Mucosa of descending colon (tissue), 3 donors: ENCODE results near the gene CCDC3. TPM values are rescaled to one million over a fixed set of nuclear protein-coding genes. Genes with fewer than 3 reads are reported as not detected.

Experiments
- ATAC-seq: fragments of 200-7000 bp; cut with Tn5 transposase; one replicate; pipeline ENCODE4 v1.9.1; 2020; ENCODE audit warnings: mild to moderate bottlenecking, moderate library complexity
- DNase-seq, 3 donors: peaks; one replicate each; pipeline ENCODE4 v3.0.0-alpha.2; 2020
- H3K36me3 ChIP-seq: fragments of 200-600 bp; one replicate; pipeline ENCODE4 v1.8.0; 2021; ENCODE audit warnings: low read depth, mild to moderate bottlenecking
- H3K4me1 ChIP-seq: fragments of 200-600 bp; one replicate; pipeline ENCODE4 v1.8.0; 2021; ENCODE audit warnings: low read depth, mild to moderate bottlenecking
- H3K4me3 ChIP-seq: fragments of 200-600 bp; one replicate; pipeline ENCODE4 v1.8.0; 2021; ENCODE audit warnings: mild to moderate bottlenecking
- H3K9me3 ChIP-seq: fragments of 200-600 bp; one replicate; pipeline ENCODE4 v1.8.0; 2021; ENCODE audit warnings: mild to moderate bottlenecking
- intact Hi-C, 2 donors: fragments of 100-400 bp; cut with DNase I in 1 of 2; cut with micrococcal nuclease in 1 of 2; formaldehyde crosslinking; loops; one replicate each; pipeline versions ENCODE4 v1.11.0 to v1.11.1; 2022; cut with DNase I, micrococcal nuclease
- total RNA-seq, 3 donors: library from RNA; stranded (reverse); fragmentation: NEBNext Ultra II Directional in 2 of 3; extraction: Animal tissue kit (Norgen Biotek cat#: 25700) in 2 of 3; gene quantifications; one replicate each; pipeline versions ENCODE4 v1.2.1 to v1.2.4, GENCODE V29; 2021 to 2023
- TF ChIP-seq, protein P1 (sequence below): fragments of 200-600 bp; IDR thresholded peaks from one replicate; pipeline ENCODE4 v1.8.0; 2022; ENCODE audit warnings: antibody characterized with exemption, mild to moderate bottlenecking
- donor health status: DM: no; HTN: no; CAD: no; lungs with moderate emphysema.
- donor health status: DM: no; HTN: no; CAD: no.
- donor health status: DM: no; HTN: yes; CAD: no.

Gene CCDC3
- total RNA-seq, 3 donors from 2014 or later = 0.84 to 3.3 (median 2.3) TPM

DNA sequence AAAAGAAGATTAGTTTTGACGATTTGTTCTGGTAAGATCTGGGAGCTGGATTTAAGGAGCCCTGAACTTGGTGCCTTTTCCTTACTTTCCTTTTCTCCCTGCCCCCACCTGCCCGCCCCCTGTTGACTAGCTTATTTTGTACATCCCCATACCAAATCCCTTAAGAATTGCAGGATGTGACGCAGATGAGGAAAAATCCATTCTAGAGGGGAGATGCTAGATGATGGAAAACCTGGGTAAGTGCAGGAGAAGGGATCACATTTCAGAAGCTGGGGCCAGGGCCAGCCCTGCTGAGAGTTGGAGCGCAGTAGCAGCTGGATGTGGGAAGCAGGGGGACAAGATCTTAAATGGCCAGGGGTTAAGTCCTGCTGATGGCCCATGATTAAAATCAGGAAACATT, 93.9 kb downstream of the CCDC3 start:
- no peak for ATAC-seq
- Histone ChIP-seq H3K9me3 (no peaks in the 10 kb centered on the region), H3K4me3 (no peak overlapping the region), H3K36me3 (no peaks in the 10 kb centered on the region), H3K4me1 (no peaks in the 10 kb centered on the region)
- intact Hi-C loops = no loop called here
- TF ChIP-seq, protein P1, sequence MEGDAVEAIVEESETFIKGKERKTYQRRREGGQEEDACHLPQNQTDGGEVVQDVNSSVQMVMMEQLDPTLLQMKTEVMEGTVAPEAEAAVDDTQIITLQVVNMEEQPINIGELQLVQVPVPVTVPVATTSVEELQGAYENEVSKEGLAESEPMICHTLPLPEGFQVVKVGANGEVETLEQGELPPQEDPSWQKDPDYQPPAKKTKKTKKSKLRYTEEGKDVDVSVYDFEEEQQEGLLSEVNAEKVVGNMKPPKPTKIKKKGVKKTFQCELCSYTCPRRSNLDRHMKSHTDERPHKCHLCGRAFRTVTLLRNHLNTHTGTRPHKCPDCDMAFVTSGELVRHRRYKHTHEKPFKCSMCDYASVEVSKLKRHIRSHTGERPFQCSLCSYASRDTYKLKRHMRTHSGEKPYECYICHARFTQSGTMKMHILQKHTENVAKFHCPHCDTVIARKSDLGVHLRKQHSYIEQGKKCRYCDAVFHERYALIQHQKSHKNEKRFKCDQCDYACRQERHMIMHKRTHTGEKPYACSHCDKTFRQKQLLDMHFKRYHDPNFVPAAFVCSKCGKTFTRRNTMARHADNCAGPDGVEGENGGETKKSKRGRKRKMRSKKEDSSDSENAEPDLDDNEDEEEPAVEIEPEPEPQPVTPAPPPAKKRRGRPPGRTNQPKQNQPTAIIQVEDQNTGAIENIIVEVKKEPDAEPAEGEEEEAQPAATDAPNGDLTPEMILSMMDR = no peak
- no peak for DNase-seq

DNA sequence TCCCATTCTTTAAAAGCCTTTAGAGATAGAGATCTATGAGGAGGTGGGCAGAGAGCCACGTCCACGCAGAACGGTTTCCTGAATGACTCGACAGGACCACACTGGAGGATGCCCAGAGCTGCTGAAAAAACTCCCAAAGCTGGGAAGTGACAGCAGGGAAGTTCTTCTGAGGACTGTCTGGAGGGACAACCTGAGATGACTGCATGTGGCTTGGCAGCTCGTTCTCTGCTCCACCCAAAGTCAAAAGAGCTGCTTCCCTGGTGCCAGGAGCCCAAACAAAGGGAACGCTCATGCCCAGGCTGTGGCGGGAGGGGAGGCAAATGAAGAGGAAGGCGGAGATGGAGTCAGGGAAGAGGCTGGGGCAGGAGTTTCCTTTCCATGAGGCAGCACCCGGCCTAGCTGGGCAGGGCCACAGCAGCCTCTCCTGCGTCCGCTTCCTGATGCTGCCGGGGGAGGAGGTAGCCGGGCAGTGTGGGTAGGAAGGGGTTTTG, 95.4 kb downstream of the CCDC3 start:
- Histone ChIP-seq H3K9me3 (no peaks in the 10 kb centered on the region), H3K4me3 (no peak overlapping the region), H3K36me3 (no peaks in the 10 kb centered on the region), H3K4me1 (no peaks in the 10 kb centered on the region)
- ATAC-seq = no peak
- intact Hi-C loops = no loop called here
- TF ChIP-seq, protein P1 = no peak
- no peak for DNase-seq

DNA sequence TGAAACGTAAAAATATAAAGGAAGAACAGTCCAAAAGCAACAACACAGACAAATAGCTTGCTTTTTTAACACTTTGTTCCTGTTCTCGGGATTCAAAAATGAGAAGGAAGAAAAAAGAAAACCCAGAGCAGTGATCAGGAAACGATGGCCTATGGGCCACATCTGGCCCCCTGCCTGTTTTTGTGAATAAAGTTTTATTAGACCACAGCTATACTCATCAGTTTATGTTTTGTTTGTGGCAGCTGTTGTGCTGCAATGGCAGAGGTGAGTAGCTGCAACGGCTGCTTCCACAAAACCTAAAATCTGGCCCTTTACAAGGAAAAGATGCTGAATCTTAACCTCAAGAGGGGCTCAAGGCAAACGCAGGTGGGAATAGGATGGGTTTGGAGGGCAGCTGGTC, 96.4 kb downstream of the CCDC3 start:
- TF ChIP-seq, protein P1 = no peak
- no peak for ATAC-seq
- intact Hi-C loops = no loop called here

DNA sequence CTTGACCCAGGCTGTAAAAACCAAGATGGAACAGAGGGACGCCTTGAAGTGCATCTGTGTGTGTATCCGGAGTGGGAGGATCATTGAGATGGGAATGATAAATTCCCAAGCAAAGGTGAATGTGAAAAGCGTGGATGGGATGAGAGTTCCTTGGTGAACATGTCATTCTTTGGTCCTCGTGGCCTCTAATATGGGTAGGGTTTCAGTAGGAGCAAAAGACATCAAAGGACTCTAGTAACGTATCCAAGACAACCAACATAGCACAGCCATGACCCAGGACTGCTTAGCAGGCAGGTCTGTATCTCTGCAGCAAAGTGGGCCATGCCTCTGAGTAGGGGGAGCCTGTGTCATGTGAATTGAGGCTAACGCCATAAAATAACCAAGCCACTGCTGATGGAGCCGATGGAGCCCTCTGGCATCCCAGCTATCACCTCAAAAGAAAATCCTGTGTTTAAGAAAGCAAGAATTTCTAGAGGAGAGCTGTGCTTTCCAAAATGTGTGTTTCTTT, 98.6 kb downstream of the CCDC3 start:
- TF ChIP-seq, protein P1 = no peak
- H3K4me3 ChIP-seq = no peak overlapping the region
- DNase-seq = no peak
- no peak for ATAC-seq
- no peaks in the 10 kb centered on the region for H3K9me3 ChIP-seq
- H3K4me1 ChIP-seq = no peaks in the 10 kb centered on the region
- intact Hi-C loops = no loop called here
- no peaks in the 10 kb centered on the region for H3K36me3 ChIP-seq

More for the DNA sequence above, 96.4 kb downstream of the CCDC3 start:
- Histone ChIP-seq H3K9me3 (no peaks in the 10 kb centered on the region), H3K4me1 (no peaks in the 10 kb centered on the region), H3K4me3 (no peak overlapping the region), H3K36me3 (no peaks in the 10 kb centered on the region)
- DNase-seq = no peak

DNA sequence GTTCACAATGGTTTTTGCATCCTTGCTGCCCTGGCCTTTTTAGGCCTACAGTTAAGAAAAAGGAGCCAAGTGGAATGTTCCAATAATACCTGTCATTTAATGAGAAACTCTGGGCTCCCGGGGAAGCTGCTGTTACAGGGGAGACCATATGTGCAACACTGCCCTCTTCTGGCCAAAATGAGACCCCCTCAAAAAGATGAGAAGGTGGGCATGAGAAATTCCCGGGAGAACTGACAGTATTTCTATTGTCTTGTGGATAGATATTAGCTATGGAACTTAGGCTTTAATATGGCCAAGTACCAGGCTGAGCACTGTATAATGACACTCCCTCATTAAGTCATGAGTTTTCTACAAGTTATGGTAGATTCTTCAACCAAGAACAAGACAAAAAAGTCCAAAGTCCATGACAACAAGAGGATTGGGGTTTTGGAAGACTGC, 99.4 kb downstream of the CCDC3 start:
- Histone ChIP-seq H3K9me3 (no peaks in the 10 kb centered on the region), H3K36me3 (no peaks in the 10 kb centered on the region), H3K4me1 (no peaks in the 10 kb centered on the region), H3K4me3 (no peak overlapping the region)
- ATAC-seq (peak; percentile 49), DNase-seq (peak in 1 of 3 donors; percentile 79)
- TF ChIP-seq, protein P1 = peak; percentile 54
- intact Hi-C loops = no loop called here

DNA sequence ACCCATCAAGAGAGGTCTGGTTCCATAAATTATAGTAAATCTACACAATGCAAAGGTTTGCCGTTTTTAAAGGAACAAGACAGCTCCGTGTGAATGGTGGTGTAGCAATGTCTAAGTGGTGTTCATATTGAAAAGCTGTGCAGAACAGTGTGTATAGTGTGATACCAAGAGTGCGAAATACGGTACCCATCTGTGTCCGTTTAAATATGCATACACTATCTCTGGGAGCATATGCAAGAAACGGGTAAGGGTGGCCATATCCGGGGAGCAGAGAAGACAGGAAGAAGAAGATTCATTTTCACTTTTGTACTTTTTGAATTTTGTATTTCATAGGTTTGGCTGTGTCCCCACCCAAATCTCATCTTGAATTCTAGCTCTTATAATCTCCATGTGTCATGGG, 102.0 kb downstream of the CCDC3 start:
- no peak for DNase-seq
- intact Hi-C loops = no loop called here
- TF ChIP-seq, protein P1 = no peak
- H3K4me1 ChIP-seq = no peaks in the 10 kb centered on the region
- H3K36me3 ChIP-seq = no peaks in the 10 kb centered on the region
- no peak overlapping the region for H3K4me3 ChIP-seq
- no peaks in the 10 kb centered on the region for H3K9me3 ChIP-seq
- ATAC-seq = no peak
